Thyroid gland (tissue), 4 donors: Measurements from ENCODE around the gene LATS1. TPM values are rescaled to one million over a fixed set of nuclear protein-coding genes. Genes with fewer than 3 reads are reported as not detected.

Experiments
- DNase-seq, 2 donors: peaks; one replicate each; pipeline ENCODE4 v3.0.0-alpha.2; 2019
- H3K27ac ChIP-seq, 3 donors: fragments of 200-600 bp; sonication (generic); 1 replicate in 2 of 3; 2 replicates in 1 of 3; pipeline ENCODE4 v1.5.1; 2016 to 2019; ENCODE audit warnings: mild to moderate bottlenecking in 1 of 3, moderate library complexity in 1 of 3
- H3K27me3 ChIP-seq: fragments of 200-600 bp; sonication (generic); one replicate; pipeline ENCODE4 v1.5.1; 2019
- H3K36me3 ChIP-seq, 2 donors: fragments of 200-600 bp; sonication (generic); one replicate each; pipeline ENCODE4 v1.5.1; 2016 to 2019
- H3K4me1 ChIP-seq, 2 donors: fragments of 200-600 bp; sonication (generic); one replicate each; pipeline ENCODE4 v1.5.1; 2017 to 2019
- H3K4me3 ChIP-seq, 3 donors: fragments of 200-600 bp; sonication (generic); replicated peaks in 1 of 3; 1 replicate in 2 of 3; 2 replicates in 1 of 3; pipeline ENCODE4 v1.5.1; 2016; ENCODE audit warnings: mild to moderate bottlenecking in 1 of 3
- H3K9me3 ChIP-seq: fragments of 200-600 bp; sonication (generic); one replicate; pipeline ENCODE4 v1.5.1; 2017
- CTCF ChIP-seq, 6 experiments: fragments of 200-600 bp in 3 of 6; fragments of 450-650 bp in 3 of 6; sonication (generic) in 3 of 6; IDR thresholded peaks; one replicate each; pipeline ENCODE4 v1.5.1; 2016 to 2019; ENCODE audit warnings: antibody characterized with exemption in 6 of 6, mild to moderate bottlenecking in 2 of 6, inconsistent platforms in 1 of 6, moderate library complexity in 1 of 6
- POLR2A ChIP-seq, 2 donors: fragments of 450-650 bp; IDR thresholded peaks; one replicate each; pipeline ENCODE4 v1.6.1; 2017; ENCODE audit warnings: antibody characterized with exemption in 2 of 2, mild to moderate bottlenecking in 2 of 2, moderate library complexity in 1 of 2
- WGBS, 2 donors: methylation state at CpG; one replicate each; pipeline ENCODE4 v1.1.5; 2017; 5-methylcytosine and 5-hydroxymethylcytosine counted together
- intact Hi-C: fragments of 100-400 bp; cut with DNase I; formaldehyde crosslinking; loops from one replicate; pipeline ENCODE4 v1.15.1; 2023
- total RNA-seq, 4 donors: library from RNA; depleted of rRNA; stranded (reverse); fragments of >200 nt; gene quantifications; one replicate each; pipeline ENCODE4 v1.2.3, GENCODE V29; 2016

The LATS1 gene
- total RNA-seq, 4 donors from 2014 or later, result 25.7 to 32.2 (median 30.0) TPM

- Histone ChIP-seq H3K36me3 (peaks cover 11 to 22% of the 10 kb centered on the region in 2 donors), H3K27ac (no peak overlapping the region), H3K27me3 (no peaks in the 10 kb centered on the region), H3K9me3 (no peaks in the 10 kb centered on the region), H3K4me3 (no peak overlapping the region), H3K4me1 (no peaks in the 10 kb centered on the region)
- no peak for DNase-seq
- WGBS, 2 donors, result 96 to 97% methylated on average over 4 of the region's 4 CpGs
- TF ChIP-seq CTCF (IDR thresholded peaks at IDR 0.05), result no peak
- TF ChIP-seq POLR2A (IDR thresholded peaks at IDR 0.05), result no peak
- intact Hi-C loops, result no loop called here
Observed at GRCh38 chr6:149660028-149660427, 57.9 kb downstream of the LATS1 start.

DNA sequence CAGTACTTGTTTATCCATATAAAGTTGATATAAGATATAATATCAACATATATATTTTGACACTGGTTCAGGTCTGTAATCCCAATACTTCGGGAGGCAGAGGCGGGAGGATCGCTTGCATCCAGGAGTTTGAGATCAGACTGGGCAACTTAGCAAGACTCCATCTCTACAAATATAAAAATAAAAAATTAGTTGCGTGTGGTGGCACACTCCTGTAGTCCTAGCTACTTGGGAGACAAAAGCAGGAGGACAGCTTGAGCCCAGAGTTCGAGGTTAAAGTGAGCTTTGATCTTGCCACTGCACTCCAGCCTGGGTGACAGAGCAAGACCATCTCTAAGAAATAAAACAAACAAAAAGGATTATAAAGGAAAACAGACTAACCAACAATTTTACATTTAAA is 60.5 kb downstream of the LATS1 start:
- H3K27me3 ChIP-seq, result no peaks in the 10 kb centered on the region
- H3K36me3 ChIP-seq, result peaks cover 1 to 10% of the 10 kb centered on the region in 2 donors
- no peak overlapping the region for H3K27ac ChIP-seq
- TF ChIP-seq CTCF (IDR thresholded peaks at IDR 0.05), result no peak
- no peak for TF ChIP-seq POLR2A (IDR thresholded peaks at IDR 0.05)
- no peak for DNase-seq
- no peaks in the 10 kb centered on the region for H3K9me3 ChIP-seq
- 97 to 98% methylated on average over 5 of the region's 5 CpGs for WGBS, 2 donors
- H3K4me3 ChIP-seq, result no peak overlapping the region
- no peaks in the 10 kb centered on the region for H3K4me1 ChIP-seq
- intact Hi-C loops, result no loop called here

- DNase-seq, result no peak
- no peaks in the 10 kb centered on the region for H3K9me3 ChIP-seq
- intact Hi-C loops, result no loop called here
- no peak overlapping the region for H3K4me3 ChIP-seq
- peaks cover 0 to 8% of the 10 kb centered on the region in 2 donors for H3K4me1 ChIP-seq
- H3K27ac ChIP-seq, result no peak overlapping the region
- TF ChIP-seq CTCF (IDR thresholded peaks at IDR 0.05) (no peak), POLR2A (IDR thresholded peaks at IDR 0.05) (no peak)
- no peaks in the 10 kb centered on the region for H3K36me3 ChIP-seq
- no peaks in the 10 kb centered on the region for H3K27me3 ChIP-seq
Observed at GRCh38 chr6:149651056-149651455, 66.8 kb downstream of the LATS1 start.

DNA sequence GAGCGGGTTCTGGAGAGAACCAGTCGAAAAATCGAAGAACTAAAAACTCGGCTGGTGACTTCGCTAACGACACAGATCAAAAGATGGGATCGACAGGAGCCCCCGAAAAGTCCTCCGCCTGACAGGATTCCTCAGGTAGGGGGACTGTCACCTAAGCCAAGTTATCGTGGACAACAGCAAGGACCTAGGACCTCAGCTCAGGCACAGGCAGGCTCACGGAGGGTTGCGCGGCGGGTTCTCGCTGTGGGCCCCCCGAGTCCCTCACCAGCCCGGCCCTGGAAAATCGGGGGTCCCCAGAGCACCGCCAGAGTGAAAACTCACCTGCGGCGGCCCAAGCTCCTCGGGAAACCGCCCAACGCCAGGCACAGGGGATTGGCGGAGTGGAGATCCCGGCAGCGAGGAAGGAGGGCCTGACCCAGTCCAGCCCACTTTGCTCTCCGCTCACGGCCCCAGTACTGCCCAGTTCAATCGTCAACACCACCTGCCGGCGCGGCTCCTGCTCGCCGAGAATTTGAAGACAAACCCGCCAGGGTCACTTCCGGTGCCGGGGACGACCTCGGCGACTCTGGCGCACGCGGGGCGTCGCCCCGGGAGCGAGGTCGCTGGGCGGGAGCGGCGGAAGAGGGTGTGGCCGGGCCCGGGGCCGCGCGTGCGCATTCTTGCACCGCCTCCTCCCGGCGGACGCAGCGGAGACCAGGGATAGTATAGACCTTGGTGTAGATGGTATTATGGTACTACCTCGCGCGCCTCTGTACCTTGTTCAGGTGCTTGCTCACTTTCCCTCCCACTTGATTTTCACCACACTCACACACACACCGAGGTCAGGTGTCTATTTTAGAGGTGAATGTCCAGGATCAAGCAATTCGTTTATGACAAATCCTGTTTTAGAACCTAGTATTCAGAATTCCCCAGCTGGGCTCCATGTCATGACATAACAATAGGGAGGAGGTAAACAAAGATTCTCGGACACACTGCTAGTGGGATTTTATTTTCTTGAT is 69.5 kb downstream of the LATS1 start, which contains the start of gene KATNA1:
Gene KATNA1 (minus strand): TSS at position 567 of the 998 bp plus-strand sequence. CDS start 10,167 bp downstream, outside the sequence.
- TF ChIP-seq POLR2A (IDR thresholded peaks at IDR 0.05) (peak in 1 of 2 donors; percentile 96), CTCF (IDR thresholded peaks at IDR 0.05) (peak in 2 of 6 experiments; percentile 12 to 30)
- WGBS, 2 donors, result 1 to 2% methylated on average over 34 to 38 of the region's 69 CpGs
- peak; percentile 93 for DNase-seq

GRCh38 chr6:149646599-149646998 is 71.3 kb downstream of the LATS1 start:
- intact Hi-C loops, result no loop called here
- Histone ChIP-seq H3K27me3 (no peaks in the 10 kb centered on the region), H3K27ac (no peak overlapping the region), H3K9me3 (no peaks in the 10 kb centered on the region), H3K4me3 (no peak overlapping the region), H3K4me1 (peaks cover 0 to 9% of the 10 kb centered on the region in 2 donors), H3K36me3 (no peaks in the 10 kb centered on the region)
- TF ChIP-seq CTCF (IDR thresholded peaks at IDR 0.05) (no peak), POLR2A (IDR thresholded peaks at IDR 0.05) (no peak)
- 90 to 92% methylated on average over 3 of the region's 3 CpGs for WGBS, 2 donors
- no peak for DNase-seq

More for the DNA sequence above, 69.5 kb downstream of the LATS1 start, which contains the start of gene KATNA1:
- H3K27me3 ChIP-seq, result no peaks in the 10 kb centered on the region
- H3K9me3 ChIP-seq, result no peaks in the 10 kb centered on the region
- peaks cover 0 to 9% of the 10 kb centered on the region in 2 donors for H3K4me1 ChIP-seq
- H3K4me3 ChIP-seq, result peak within 1 kb of the TSS; percentile 41 to 73 (median 69)
- H3K27ac ChIP-seq, result peak within 1 kb of the TSS; percentile 34 to 77 (median 70)
- intact Hi-C loops, result no loop called here
- no peaks in the 10 kb centered on the region for H3K36me3 ChIP-seq
